ENCODE results near the gene GPR107. TPM values are rescaled to one million over a fixed set of nuclear protein-coding genes. Genes with fewer than 3 reads are reported as not detected.

The GPR107 gene
- total RNA-seq, 2 experiments from 2014 or later, result 10.4 to 24.3 TPM

GRCh38 chr9:130174920-130175321 lies 121.2 kb downstream of the GPR107 start:
- TF ChIP-seq, protein P1, sequence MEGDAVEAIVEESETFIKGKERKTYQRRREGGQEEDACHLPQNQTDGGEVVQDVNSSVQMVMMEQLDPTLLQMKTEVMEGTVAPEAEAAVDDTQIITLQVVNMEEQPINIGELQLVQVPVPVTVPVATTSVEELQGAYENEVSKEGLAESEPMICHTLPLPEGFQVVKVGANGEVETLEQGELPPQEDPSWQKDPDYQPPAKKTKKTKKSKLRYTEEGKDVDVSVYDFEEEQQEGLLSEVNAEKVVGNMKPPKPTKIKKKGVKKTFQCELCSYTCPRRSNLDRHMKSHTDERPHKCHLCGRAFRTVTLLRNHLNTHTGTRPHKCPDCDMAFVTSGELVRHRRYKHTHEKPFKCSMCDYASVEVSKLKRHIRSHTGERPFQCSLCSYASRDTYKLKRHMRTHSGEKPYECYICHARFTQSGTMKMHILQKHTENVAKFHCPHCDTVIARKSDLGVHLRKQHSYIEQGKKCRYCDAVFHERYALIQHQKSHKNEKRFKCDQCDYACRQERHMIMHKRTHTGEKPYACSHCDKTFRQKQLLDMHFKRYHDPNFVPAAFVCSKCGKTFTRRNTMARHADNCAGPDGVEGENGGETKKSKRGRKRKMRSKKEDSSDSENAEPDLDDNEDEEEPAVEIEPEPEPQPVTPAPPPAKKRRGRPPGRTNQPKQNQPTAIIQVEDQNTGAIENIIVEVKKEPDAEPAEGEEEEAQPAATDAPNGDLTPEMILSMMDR (conservative IDR thresholded peaks at IDR 0.05; ENCODE audit: low read length), result no peak
- no peak for TF ChIP-seq EZH2phosphoT487 (IDR thresholded peaks at IDR 0.05; ENCODE audit: borderline replicate concordance, low read depth, low read length)
- no peak overlapping the region for H3K4me3 ChIP-seq (ENCODE audit: low read depth, low read length, poor library complexity, severe bottlenecking)
- no peaks in the 10 kb centered on the region for H3K36me3 ChIP-seq (ENCODE audit: insufficient read depth, low read length)
- H4K20me1 ChIP-seq (ENCODE audit: insufficient read depth, low read length), result no peaks in the 10 kb centered on the region
- intact Hi-C loops (cut with micrococcal nuclease; ENCODE audit: unreplicated experiment), result no loop called here
- H2AFZ ChIP-seq (ENCODE audit: low read length), result no peak overlapping the region
- no peaks in the 10 kb centered on the region for H3K9me2 ChIP-seq (ENCODE audit: insufficient read depth, low read length)
- H3K27ac ChIP-seq (ENCODE audit: low read depth, low read length, poor library complexity, severe bottlenecking), result no peak overlapping the region
- H3K4me2 ChIP-seq (ENCODE audit: low read length), result no peak overlapping the region
- no peaks in the 10 kb centered on the region for H3K79me2 ChIP-seq (ENCODE audit: insufficient read depth, low read depth, low read length)
- no peaks in the 10 kb centered on the region for H3K9me3 ChIP-seq (ENCODE audit: low read length)
- POLR2A ChIA-PET, result no interaction called here
- CTCF ChIA-PET (ENCODE audit: unreplicated experiment), result no interaction called here
- no peaks in the 10 kb centered on the region for H3K4me1 ChIP-seq (ENCODE audit: insufficient read depth, low read length, poor library complexity, severe bottlenecking)
- no TSS peak for BruUV-seq (replicated peaks)
- no peak for DNase-seq (ENCODE audit: low spot score)

- Histone ChIP-seq H3K4me1 (ENCODE audit: insufficient read depth, low read length, poor library complexity, severe bottlenecking) (no peaks in the 10 kb centered on the region), H3K27ac (ENCODE audit: low read depth, low read length, poor library complexity, severe bottlenecking) (no peak overlapping the region), H3K4me2 (ENCODE audit: low read length) (no peak overlapping the region), H4K20me1 (ENCODE audit: insufficient read depth, low read length) (no peaks in the 10 kb centered on the region), H3K9me3 (ENCODE audit: low read length) (no peaks in the 10 kb centered on the region), H3K79me2 (ENCODE audit: insufficient read depth, low read depth, low read length) (no peaks in the 10 kb centered on the region), H3K4me3 (ENCODE audit: low read depth, low read length, poor library complexity, severe bottlenecking) (no peak overlapping the region), H2AFZ (ENCODE audit: low read length) (no peak overlapping the region), H3K9me2 (ENCODE audit: insufficient read depth, low read length) (no peaks in the 10 kb centered on the region), H3K36me3 (ENCODE audit: insufficient read depth, low read length) (no peaks in the 10 kb centered on the region)
- intact Hi-C loops (cut with micrococcal nuclease; ENCODE audit: unreplicated experiment), result no loop called here
- ChIA-PET CTCF (ENCODE audit: unreplicated experiment) (no interaction called here), POLR2A (no interaction called here)
- no TSS peak for BruUV-seq (replicated peaks)
- TF ChIP-seq, protein P1 (conservative IDR thresholded peaks at IDR 0.05; ENCODE audit: low read length), result no peak
- TF ChIP-seq EZH2phosphoT487 (IDR thresholded peaks at IDR 0.05; ENCODE audit: borderline replicate concordance, low read depth, low read length), result no peak
- no peak for DNase-seq (ENCODE audit: low spot score)
Observed at GRCh38 chr9:130175355-130175754, 121.6 kb downstream of the GPR107 start.

DNA sequence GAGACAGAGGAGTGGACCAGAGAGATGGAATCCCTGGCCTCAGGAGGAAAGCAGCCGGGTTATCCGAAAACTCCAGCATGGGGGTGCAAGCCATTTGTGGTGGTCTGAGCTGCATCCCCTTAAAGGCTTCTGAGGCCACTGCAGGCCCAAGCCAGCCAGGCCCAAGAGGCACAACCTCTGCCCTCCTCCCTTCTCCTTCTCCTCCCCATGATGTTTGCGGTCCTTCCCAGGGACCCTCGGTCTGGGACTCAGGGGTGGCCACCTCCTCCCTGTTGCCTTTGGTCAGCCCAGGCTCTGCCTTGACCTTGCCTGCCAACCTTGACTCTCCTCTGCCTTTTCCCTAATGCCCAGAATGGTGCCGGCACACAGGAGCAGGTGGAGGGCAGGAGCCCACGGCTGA lies 123.1 kb downstream of the GPR107 start:
- Histone ChIP-seq H3K4me2 (ENCODE audit: low read length) (no peak overlapping the region), H3K9me2 (ENCODE audit: insufficient read depth, low read length) (no peaks in the 10 kb centered on the region), H3K4me1 (ENCODE audit: insufficient read depth, low read length, poor library complexity, severe bottlenecking) (no peaks in the 10 kb centered on the region), H3K4me3 (ENCODE audit: low read depth, low read length, poor library complexity, severe bottlenecking) (no peak overlapping the region), H4K20me1 (ENCODE audit: insufficient read depth, low read length) (no peaks in the 10 kb centered on the region), H3K9me3 (ENCODE audit: low read length) (no peaks in the 10 kb centered on the region), H3K79me2 (ENCODE audit: insufficient read depth, low read depth, low read length) (no peaks in the 10 kb centered on the region), H3K27ac (ENCODE audit: low read depth, low read length, poor library complexity, severe bottlenecking) (no peak overlapping the region), H2AFZ (ENCODE audit: low read length) (no peak overlapping the region), H3K36me3 (ENCODE audit: insufficient read depth, low read length) (no peaks in the 10 kb centered on the region)
- CTCF ChIA-PET (ENCODE audit: unreplicated experiment), result no interaction called here
- no peak for TF ChIP-seq EZH2phosphoT487 (IDR thresholded peaks at IDR 0.05; ENCODE audit: borderline replicate concordance, low read depth, low read length)
- TF ChIP-seq, protein P1 (conservative IDR thresholded peaks at IDR 0.05; ENCODE audit: low read length), result no peak
- intact Hi-C loops (cut with micrococcal nuclease; ENCODE audit: unreplicated experiment), result no loop called here
- POLR2A ChIA-PET, result no interaction called here
- DNase-seq (ENCODE audit: low spot score), result no peak
- BruUV-seq (replicated peaks), result no TSS peak
